Caco-2 (cell line): ENCODE measurements around the gene GAA. TPM values are rescaled to one million over a fixed set of nuclear protein-coding genes. Genes with fewer than 3 reads are reported as not detected.
A peak's percentile ranks its signal among the peaks of the same experiment; 100 is the strongest.

Experiments used
- BruUV-seq: library from RNA; stranded (reverse); fragments of 400-500 nt; replicated peaks from 2 replicates; lab custom pipeline; 2021; lab: Mats Ljungman, UMichigan
- CTCF ChIA-PET: fragments of 300-600 bp; sonication (Branson Sonifier 250); formaldehyde crosslinking; loops from one replicate; lab custom pipeline; 2022; ENCODE audit warnings: antibody characterized with exemption; lab: Charles Lee
- POLR2A ChIA-PET: fragments of 300-600 bp; sonication (Branson Sonifier 250); formaldehyde crosslinking; loops from one replicate; lab custom pipeline; 2022; ENCODE audit warnings: antibody characterized with exemption; lab: Charles Lee
- DNase-seq, 2 experiments: peaks; one replicate each; pipeline versions ENCODE4 v3.0.0 to v3.0.0-alpha.2; 2020 to 2022
- H3K27me3 ChIP-seq: replicated peaks from 2 replicates; pipeline ENCODE4 v1.6.0; 2011; ENCODE audit warnings: low read length; ENCODE audit not compliant: control insufficient read depth, insufficient read depth
- H3K36me3 ChIP-seq: 2 replicates; pipeline ENCODE4 v1.5.1; 2011; ENCODE audit warnings: low read length; ENCODE audit not compliant: control insufficient read depth, insufficient read depth
- H3K4me1 ChIP-seq: fragments of 250-450 bp; sonication (Bioruptor Pico); 2 replicates; pipeline ENCODE4 v1.5.1; 2020; ENCODE audit warnings: mild to moderate bottlenecking
- H3K4me3 ChIP-seq: 2 replicates; pipeline ENCODE4 v1.5.1; 2011; ENCODE audit warnings: low read depth, mild to moderate bottlenecking, control low read depth, low read length
- H3K9me3 ChIP-seq: fragments of 250-450 bp; sonication (Bioruptor Pico); 2 replicates; pipeline ENCODE4 v1.5.1; 2020; ENCODE audit warnings: mild to moderate bottlenecking, moderate library complexity
- H3K27ac Mint-ChIP-seq: one replicate; pipeline ENCODE4 v1.8.0; 2022; ENCODE audit warnings: mixed read lengths; ENCODE audit not compliant: unreplicated experiment
- H3K27me3 Mint-ChIP-seq: one replicate; pipeline ENCODE4 v1.8.0; 2022; ENCODE audit warnings: mixed read lengths; ENCODE audit not compliant: insufficient read depth, unreplicated experiment
- H3K36me3 Mint-ChIP-seq: one replicate; pipeline ENCODE4 v1.8.0; 2022; ENCODE audit warnings: mild to moderate bottlenecking, mixed read lengths; ENCODE audit not compliant: insufficient read depth, unreplicated experiment
- H3K4me1 Mint-ChIP-seq: one replicate; pipeline ENCODE4 v1.8.0; 2022; ENCODE audit warnings: low read depth, mixed read lengths; ENCODE audit not compliant: unreplicated experiment
- H3K4me3 Mint-ChIP-seq: one replicate; pipeline ENCODE4 v1.8.0; 2022; ENCODE audit warnings: mild to moderate bottlenecking, moderate library complexity, mixed read lengths; ENCODE audit not compliant: unreplicated experiment
- H3K9me3 Mint-ChIP-seq: one replicate; pipeline ENCODE4 v1.8.0; 2022; ENCODE audit warnings: mixed read lengths; ENCODE audit not compliant: unreplicated experiment
- CTCF ChIP-seq, 2 experiments: fragments of 200-600 bp in 1 of 2; IDR thresholded peaks; 1 replicate in 1 of 2; 2 replicates in 1 of 2; pipeline versions ENCODE4 v1.5.1 to v1.8.0; 2011 to 2022; ENCODE audit warnings: antibody characterized with exemption in 1 of 2, control low read depth in 1 of 2, inconsistent platforms in 1 of 2, low read depth in 1 of 2, low read length in 1 of 2, mild to moderate bottlenecking in 1 of 2, moderate library complexity in 1 of 2; ENCODE audit not compliant: insufficient read depth in 1 of 2, severe bottlenecking in 1 of 2, unreplicated experiment in 1 of 2
- intact Hi-C: fragments of 100-400 bp; cut with micrococcal nuclease; formaldehyde crosslinking; loops from one replicate; pipeline ENCODE4 v1.10.0; 2022; ENCODE audit not compliant: unreplicated experiment
- total RNA-seq: library from RNA; stranded (reverse); gene quantifications from 2 replicates; pipeline ENCODE4 v1.2.3, GENCODE V29; 2022

Gene GAA
- total RNA-seq, 1 experiment from 2014 or later, result 42.4 TPM

GRCh38 chr17:80103449-80104085 lies 2.2 kb downstream of the GAA start:
- H3K4me3 ChIP-seq, result no peak overlapping the region
- no peaks in the 10 kb centered on the region; the same call in 1 of the 2 replicates for H3K27me3 ChIP-seq
- DNase-seq, result no peak
- intact Hi-C loops, result loop anchor here (10.0 kb wide), 1 partner anchor 179 kb away; no protein-coding TSS in a partner anchor
- peaks cover 6% of the 10 kb centered on the region for H3K4me1 Mint-ChIP-seq
- no peak for TF ChIP-seq CTCF (IDR thresholded peaks at IDR 0.05; ENCODE audit: insufficient read depth in 1 of 2, low read depth in 1 of 2, low read length in 1 of 2, severe bottlenecking in 1 of 2, unreplicated experiment in 1 of 2)
- H3K9me3 ChIP-seq, result no peaks in the 10 kb centered on the region
- no peaks in the 10 kb centered on the region for H3K9me3 Mint-ChIP-seq
- peaks cover 8% of the 10 kb centered on the region for H3K36me3 Mint-ChIP-seq
- peaks cover 9% of the 10 kb centered on the region for H3K4me1 ChIP-seq
- no peaks in the 10 kb centered on the region for H3K27me3 Mint-ChIP-seq
- no TSS peak for BruUV-seq
- no peaks in the 10 kb centered on the region for H3K36me3 ChIP-seq
- POLR2A ChIA-PET, result no interaction called here
- H3K27ac Mint-ChIP-seq, result no peak overlapping the region
- CTCF ChIA-PET, result no interaction called here
- H3K4me3 Mint-ChIP-seq, result peak overlapping the region; percentile 86

- Histone ChIP-seq H3K27me3 (no peaks in the 10 kb centered on the region; the same call in 1 of the 2 replicates), H3K4me3 (no peak overlapping the region), H3K9me3 (no peaks in the 10 kb centered on the region), H3K4me1 (peaks cover 9% of the 10 kb centered on the region), H3K36me3 (no peaks in the 10 kb centered on the region)
- POLR2A ChIA-PET, result no interaction called here
- Mint-ChIP-seq H3K36me3 (peaks cover 8% of the 10 kb centered on the region), H3K4me3 (no peak overlapping the region), H3K9me3 (no peaks in the 10 kb centered on the region), H3K4me1 (peaks cover 6% of the 10 kb centered on the region), H3K27ac (no peak overlapping the region), H3K27me3 (no peaks in the 10 kb centered on the region)
- intact Hi-C loops, result loop anchor here (10.0 kb wide), 1 partner anchor 180 kb away; no protein-coding TSS in a partner anchor
- no TSS peak for BruUV-seq
- DNase-seq, result no peak
- TF ChIP-seq CTCF (IDR thresholded peaks at IDR 0.05; ENCODE audit: insufficient read depth in 1 of 2, low read depth in 1 of 2, low read length in 1 of 2, severe bottlenecking in 1 of 2, unreplicated experiment in 1 of 2), result no peak
- CTCF ChIA-PET, result no interaction called here
Measured at GRCh38 chr17:80104321-80104955, 3.1 kb downstream of the GAA start.

- no peaks in the 10 kb centered on the region for H3K36me3 ChIP-seq
- ChIA-PET CTCF (no interaction called here), POLR2A (no interaction called here)
- BruUV-seq, result no TSS peak
- intact Hi-C loops, result loop anchor here (10.0 kb wide), 1 partner anchor 180 kb away; no protein-coding TSS in a partner anchor
- H3K9me3 ChIP-seq, result no peaks in the 10 kb centered on the region
- Mint-ChIP-seq H3K9me3 (no peaks in the 10 kb centered on the region), H3K27ac (no peak overlapping the region), H3K4me1 (peaks cover 6% of the 10 kb centered on the region), H3K36me3 (peaks cover 8% of the 10 kb centered on the region), H3K4me3 (no peak overlapping the region), H3K27me3 (no peaks in the 10 kb centered on the region)
- DNase-seq, result no peak
- H3K4me3 ChIP-seq, result no peak overlapping the region
- TF ChIP-seq CTCF (IDR thresholded peaks at IDR 0.05; ENCODE audit: insufficient read depth in 1 of 2, low read depth in 1 of 2, low read length in 1 of 2, severe bottlenecking in 1 of 2, unreplicated experiment in 1 of 2), result no peak
- no peaks in the 10 kb centered on the region; the same call in 1 of the 2 replicates for H3K27me3 ChIP-seq
- peaks cover 9% of the 10 kb centered on the region for H3K4me1 ChIP-seq
Measured at GRCh38 chr17:80104956-80105375, 3.6 kb downstream of the GAA start.
